COR-L47 (cell line): ENCODE measurements around the gene SMPD3.

Source experiments
- DNase-seq: peaks from one replicate; lab custom pipeline; 2025; lab: John Stamatoyannopoulos, UW

SMPD3 gene

DNA sequence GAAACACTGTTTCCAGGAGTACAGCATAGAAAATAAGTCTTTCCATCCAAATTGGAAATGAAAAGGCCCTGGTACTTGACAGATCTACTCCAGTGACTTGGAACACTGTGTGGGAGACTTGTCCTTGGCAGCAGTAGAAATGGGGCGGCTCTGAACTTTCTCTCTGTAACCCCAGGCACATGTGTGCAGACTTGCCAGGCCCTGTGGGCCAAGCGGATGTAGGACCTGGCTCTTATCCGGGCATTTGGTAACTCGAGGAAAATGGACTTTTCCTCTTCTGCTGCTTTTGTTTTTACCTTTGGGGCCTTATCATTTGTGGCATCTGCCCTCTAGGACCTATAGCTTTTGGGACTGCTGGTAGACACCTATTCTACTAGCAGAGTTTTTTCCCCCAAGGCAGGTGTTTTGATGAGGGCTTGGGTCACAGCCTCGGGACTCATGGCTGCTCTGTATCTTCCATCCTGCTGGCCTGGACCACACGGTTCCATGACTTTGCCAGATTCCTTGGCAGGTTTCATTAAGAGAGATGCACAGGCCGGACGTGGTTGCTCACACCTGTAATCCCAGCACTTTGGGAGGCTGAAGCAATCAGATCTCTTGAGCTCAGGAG is 43.5 kb downstream of the SMPD3 start:
- DNase-seq, result no peak

DNA sequence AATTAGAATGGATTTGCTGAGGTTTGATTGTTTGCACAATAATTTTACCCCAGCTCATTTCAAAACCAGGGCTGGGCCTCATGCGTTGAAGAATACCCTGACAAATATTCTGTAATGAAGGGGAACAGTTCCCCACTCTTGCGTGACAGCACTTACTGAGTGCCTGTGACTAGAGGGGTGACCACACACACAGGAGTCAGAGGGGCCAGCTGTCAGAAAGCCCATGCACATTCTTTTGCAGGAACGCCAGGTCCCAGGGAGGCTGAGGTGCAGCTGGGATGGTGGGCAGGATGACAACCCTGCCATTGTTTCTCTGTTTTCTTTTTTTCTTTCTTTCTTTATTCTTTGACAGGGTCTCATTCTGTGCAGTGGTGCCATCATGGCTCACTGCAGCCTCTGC is 44.6 kb downstream of the SMPD3 start:
- DNase-seq, result no peak

DNA sequence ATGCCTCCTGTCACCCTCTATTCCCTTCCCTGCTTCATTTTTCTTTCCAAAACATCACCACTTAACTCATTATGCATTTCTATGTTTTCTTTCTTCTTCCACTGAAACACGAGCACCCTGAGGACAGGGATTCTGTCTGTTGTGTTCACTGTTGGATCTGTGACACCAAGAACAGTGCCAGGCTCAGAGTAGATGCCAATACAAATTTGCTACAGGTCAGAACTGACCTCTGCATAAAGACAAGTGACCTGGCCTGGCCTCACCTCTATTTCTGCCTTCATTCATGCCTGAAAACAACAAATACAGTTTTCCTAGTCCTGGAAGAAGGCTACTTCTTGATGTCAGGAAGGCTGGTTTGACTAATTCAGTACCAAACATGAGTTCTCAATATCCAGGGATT is 45.1 kb downstream of the SMPD3 start:
- no peak for DNase-seq

DNA sequence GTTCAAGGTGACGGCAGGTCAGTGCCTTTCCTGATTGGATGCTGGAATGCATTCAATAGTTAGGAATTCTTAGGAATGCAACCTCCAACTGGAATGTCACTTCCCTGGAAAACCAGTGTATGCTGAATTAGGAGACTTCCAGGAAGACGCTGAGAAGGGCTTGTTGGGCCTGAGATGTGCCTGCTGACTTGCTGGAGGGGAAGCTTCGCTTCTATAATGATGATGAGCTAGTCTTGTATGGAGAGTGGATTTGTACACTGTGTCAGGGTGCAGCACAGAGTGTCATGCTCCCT is 45.6 kb downstream of the SMPD3 start:
- no peak for DNase-seq

DNA sequence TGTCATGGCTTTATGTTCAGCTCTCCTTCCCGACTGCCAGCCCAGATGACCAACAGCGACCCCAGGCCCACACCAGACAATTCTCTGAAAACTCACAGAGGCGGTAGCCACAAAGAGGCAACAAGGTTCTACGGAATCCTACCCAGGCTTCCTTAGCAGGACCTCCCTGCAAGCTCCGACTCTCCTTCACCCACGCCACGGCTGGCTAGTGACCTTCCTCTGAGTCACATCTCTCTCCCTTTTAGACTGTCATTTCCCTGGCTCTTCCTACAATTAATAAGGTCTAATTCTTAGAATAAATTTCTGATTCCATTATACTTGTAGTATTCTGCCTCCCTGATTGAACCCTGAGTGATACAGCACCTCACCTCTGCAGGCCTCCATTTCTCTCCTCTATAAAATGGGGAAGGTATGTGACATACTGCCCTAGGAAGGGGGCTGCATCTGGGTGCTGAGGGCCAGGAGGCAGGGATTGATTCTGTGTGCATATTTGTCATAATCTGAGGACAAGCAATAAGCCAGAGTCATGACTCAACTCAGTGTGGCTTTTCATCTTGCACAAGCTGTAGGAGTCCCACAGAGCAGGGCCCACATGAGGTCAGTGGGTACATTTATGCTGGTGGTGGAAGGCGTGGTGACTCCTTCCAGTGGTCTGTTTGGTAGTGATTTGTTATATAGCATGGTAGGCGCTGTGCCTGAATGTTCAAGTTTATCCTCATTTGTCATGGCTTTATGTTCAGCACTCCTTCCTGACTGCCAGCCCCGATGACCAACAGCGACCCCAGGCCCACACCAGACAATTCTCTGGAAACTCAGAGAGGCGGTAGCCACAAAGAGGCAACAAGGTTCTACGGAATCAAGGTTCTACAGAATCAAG is 46.2 kb downstream of the SMPD3 start:
- DNase-seq, result no peak

DNA sequence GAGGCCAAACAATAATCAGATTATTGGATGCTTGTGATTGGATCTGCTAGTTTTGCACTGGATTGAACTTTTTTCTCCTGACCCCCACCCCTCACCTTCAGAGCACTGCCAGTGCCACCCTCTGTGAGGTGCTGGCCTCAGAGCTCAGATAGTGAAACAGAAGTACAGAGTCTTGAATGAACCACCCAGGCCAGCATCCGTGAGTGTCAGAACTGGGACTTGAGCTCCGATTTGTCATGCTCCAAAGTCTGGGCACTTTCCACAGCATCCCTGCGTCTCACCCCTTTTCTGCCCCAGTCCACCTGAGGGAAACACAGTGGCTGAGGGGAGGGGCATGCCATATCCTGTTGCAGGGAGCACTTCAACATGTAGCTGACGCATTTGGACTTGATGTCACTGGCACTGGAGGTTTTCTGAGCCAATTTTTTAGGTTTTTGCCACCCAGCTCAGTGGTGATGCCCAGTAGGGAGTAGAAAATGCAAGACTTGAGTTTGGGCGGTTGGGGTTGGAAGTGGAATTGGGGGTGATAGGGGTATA is 47.3 kb downstream of the SMPD3 start:
- no peak for DNase-seq

DNA sequence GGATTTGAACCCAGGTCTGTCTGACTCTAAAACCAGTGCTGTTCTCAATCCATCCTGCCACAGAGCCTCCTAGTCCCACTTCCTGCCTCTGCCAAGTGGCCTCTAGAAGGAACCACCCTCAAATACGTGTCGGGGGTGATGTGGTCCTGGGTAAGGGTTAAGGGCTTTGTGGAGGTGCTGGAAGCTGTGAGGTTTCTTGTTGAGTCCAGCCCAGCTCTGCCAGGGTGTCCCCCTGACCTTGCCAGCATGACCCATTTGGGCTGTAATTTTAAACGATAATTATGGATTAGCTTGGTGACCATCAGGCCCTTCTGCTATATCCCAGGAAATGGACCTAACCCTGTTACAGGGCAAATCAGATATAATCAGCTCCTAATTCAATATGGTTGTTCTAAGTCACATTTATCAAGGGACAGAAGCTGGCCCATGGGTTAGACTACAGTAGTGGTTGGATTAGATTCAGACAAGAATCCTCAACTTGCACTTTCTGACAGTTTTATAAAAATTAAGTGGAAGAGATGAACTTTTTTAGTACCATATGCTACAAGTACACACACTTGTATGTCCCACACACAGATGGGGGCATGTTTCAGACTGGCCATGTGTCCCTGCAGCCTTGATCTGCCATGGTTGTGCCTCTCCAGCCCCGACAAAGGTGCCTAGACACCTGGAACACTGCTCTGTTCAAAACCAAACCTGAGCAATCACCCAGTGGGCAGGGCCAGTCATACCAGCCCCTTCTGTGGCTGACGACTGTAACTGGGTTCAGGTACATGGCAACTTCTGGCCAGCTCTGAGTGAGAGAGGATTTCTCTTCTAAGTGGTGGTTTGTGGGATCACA is 48.0 kb downstream of the SMPD3 start:
- DNase-seq, result no peak

DNA sequence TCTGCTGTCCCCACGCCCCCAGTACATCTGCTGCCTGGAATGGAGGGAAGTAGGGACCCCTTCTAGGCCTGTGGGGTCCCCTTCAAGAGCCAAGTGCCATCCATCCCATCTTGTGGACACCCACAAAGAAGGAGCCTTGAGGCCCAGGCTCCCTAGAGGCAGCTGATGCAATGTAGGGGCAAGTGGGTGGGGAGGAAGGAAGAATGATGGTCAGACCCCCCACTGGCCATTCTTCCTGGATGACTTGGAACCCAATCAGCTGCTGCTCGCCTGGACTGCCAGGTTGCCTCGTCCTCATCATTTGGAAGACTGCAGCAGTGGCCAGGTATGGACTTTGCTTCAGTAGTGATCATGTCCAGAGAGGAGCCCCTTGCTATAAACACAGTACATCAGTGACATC is 48.9 kb downstream of the SMPD3 start:
- DNase-seq, result no peak

DNA sequence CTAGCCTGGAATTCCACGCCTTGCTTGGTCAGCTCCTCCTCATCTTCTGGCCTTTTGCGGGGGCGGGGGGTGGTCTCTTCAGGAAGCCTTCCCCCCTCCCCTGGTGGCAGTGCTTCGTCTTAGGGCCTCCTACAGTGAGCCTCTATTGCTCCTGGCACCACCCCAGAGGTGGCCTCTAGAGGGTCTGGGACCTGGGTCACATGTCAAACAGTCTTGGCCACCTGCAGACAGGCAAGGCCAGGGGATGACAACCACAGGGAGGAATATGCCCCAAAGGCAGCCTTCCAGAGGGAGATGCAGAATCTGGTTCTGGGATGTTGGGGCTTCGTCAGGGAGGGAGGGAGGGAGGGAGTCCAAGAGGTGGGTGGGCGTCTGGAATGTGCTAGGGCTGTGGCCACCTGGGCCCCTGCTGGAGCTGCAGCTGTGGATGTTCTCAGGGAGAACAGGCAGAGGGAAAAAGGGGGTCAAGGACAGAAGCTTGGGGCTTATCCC is 50.6 kb downstream of the SMPD3 start:
- DNase-seq, result no peak

DNA sequence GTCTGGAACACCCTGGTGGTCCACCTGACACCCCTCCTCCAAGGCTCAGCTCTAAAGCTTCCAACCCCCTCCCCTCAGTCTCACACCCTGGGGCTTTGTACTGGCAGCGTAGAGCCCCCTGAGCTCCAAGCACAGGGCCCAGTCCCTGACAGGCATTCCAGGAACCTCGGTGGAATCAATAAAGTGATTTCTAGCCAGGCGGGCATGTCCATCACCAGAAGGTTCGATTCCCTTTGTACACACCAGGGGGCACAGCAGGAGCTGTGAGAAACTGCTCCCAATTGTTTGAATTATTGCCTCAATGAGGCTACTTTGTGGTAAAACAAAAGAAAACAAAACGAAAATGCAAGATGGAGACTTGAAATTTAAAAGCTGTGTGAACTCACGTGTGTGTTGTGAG is 51.8 kb downstream of the SMPD3 start:
- peak; percentile 56 for DNase-seq

DNA sequence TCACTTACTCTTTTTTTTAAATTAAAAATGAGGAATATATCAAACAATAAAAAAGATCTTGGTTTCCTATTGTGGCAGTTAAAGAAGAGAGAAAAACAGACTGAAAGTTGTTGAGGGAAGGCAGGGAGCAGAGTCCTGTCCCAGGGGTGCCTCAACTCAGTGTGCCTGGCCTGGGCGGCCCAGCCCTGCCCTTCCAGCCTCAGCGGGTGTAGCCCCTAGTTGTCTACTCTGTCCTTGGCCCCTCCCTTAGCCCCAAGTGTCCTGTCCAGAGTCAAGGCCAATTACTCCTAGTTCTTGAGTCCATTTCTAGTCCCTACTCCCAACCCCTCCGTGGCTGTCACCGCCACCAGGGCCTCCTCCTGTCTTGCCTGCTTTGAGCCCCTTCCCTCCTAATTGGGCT is 52.5 kb downstream of the SMPD3 start:
- DNase-seq, result no peak

DNA sequence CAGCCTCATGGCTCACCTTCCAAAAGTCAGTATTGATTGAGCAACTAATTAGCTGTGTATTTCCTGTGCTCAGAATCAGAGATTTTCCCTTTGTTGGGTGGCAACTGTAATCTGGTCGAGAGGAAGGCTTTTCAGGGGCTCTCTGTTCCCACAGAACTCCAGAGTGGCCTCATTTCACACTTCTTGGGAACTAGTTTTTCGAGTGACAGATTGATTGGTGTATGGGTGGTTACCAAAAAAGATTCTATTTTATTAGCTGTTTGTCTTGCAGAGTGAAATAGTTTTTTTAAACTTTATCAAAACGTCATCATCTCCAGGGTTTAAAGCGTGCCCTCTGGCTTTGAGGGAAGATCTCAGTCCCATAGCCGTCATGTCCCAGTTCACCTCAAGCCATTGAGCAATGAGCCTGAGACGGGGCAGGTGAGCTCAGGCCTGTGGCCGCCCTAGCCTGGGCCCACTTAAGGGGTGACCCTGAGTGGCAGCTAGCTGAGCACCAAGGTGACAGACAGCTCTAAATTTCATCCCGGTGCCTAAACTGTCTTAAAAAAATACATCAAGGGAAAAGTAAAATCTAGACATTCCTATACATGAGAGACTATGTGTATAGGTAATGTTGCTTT is 53.0 kb downstream of the SMPD3 start:
- no peak for DNase-seq

DNA sequence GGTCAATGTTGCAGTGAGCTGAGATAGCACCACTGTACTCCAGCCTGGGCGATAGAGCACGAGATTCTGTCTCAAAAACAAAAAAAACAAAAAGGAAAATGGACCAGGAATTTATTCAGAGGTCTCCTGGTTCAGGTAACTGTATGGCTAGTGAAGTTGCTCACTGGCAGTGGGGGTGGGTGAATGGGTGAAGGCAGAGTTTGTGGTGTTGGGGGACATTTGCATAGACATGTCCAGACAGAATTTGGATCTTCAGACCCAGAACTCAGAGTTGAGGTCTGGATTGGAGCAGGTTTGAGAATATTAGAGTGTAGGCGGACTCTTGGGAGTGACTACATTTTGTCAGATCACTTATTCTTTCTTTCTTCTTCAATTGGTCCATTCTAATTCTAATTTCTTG is 55.0 kb downstream of the SMPD3 start:
- DNase-seq, result no peak

DNA sequence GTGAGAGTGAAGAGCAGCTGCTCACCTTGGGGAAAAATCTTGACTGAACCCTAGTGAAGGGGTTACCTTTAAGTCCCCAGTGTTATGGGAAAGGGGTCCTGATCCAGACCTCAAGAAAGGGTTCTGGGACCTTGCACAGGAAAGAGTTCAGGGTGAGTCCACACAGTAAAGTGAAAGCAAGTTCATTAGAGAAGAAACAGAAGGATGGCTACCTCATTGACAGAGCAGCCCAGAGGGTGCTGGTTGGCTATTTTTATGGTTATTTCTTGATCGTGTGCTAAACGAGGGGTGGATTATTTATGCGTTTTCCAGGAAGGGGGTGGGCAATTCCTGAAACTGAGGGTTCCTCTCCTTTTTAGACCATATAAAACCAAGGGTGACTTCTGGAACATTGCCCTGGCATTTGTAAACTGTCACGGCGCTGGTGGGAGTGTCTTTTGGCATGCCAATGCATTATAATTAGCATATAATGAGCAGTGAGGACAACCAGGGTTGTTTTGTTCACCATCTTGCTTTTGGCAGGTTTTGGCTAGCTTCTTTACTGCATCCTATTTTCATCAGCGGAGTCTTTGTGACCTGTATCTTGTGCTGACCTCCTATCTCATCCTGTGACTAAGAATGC is 58.4 kb downstream of the SMPD3 start:
- DNase-seq, result no peak

DNA sequence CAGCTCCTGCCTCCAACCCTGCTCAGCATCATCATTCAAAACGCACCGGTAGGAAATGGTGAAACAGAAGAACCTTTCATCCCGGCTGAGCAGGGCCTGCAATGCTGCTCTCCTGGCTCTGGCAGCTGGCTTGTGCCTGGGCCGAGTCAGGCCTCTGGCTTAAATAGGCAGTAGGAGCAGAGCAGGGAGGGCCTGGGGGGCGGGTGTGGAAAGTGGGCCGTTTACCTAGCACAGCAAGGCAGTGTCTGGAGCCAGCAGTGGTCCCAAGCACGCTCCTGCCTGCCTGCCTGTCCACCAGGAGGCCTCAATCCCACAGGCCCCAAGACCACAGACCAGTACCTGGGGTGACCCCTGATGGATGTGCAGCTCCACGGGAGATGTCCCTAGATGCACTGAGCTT is 59.3 kb downstream of the SMPD3 start:
- no peak for DNase-seq

DNA sequence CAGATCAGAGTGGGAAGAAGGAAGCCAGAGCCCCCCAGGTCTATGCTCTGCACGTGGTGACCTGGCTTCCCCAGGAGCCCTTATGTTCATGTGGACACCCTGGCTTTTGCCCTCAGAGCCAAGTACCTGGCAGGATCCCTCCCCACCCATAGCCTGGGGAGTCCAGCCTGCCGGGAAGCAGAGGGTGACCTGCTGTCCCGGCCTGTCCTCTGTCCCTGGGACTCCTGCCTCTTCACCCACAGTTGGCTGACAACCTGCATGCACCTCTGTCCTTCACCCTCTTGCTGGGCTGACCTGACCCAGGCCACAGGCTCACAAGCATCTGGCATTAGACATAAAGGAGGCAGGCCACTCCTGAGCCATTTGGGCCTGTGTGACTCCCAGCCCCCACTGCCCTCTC is 60.2 kb downstream of the SMPD3 start:
- no peak for DNase-seq

DNA sequence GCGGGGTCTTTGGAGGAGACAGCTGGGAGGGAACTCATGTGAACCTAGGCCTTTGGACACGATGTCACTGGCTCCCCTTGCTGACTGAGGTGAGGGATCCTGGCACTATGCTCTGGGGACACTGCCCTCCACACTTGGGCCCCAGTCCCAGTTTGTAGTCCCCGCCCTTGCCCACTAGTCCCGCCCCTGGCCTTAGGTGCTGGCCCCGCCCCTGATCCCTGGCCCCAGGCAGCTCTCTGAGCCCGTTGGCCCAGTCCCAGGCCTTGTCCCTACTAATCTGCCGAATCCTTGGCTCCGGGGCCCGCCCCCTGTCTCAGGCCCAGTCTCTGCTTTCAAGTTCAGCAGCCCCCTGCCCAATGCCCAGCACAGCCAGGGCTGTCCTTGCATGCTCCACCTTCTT is 61.0 kb downstream of the SMPD3 start:
- DNase-seq, result no peak

DNA sequence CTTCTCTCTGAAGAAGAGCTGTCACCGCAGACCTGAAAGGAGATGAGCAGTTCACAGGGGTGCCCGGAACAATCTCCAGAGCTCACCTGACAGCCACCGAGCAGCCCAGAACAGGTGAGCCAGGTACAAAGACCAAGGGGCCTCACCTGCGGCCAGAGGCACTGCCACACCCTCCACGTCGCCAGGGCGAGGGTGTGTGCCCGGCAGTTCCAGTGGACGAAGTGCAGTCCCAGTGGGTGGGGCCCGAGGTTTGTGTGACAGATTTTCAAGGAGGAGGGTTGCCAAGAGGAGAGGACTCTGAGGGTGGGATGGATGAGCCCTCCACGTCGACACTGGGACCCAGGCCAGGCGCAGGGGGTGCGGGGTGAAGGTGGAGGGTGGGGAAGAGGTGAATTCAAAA is 61.7 kb downstream of the SMPD3 start:
- no peak for DNase-seq

DNA sequence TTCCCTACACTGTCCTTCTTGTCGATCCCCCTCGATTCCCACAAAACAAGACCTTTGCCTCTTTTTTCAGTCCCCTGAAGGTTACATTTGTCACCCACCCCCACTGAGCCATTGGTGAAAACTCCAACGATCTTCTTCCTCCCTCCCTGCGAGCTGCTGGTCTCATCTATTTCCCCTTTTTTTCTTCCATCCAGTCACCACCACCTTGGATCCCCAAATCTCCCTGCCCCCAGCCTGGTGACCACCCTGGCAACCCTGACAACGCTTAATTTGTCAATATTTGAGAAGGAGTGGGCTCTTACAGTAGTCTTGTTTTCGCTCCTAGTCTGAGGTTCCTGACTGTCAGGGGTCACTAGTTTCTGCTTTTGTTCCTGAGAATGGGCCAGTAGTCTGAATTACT is 62.9 kb downstream of the SMPD3 start:
- no peak for DNase-seq

DNA sequence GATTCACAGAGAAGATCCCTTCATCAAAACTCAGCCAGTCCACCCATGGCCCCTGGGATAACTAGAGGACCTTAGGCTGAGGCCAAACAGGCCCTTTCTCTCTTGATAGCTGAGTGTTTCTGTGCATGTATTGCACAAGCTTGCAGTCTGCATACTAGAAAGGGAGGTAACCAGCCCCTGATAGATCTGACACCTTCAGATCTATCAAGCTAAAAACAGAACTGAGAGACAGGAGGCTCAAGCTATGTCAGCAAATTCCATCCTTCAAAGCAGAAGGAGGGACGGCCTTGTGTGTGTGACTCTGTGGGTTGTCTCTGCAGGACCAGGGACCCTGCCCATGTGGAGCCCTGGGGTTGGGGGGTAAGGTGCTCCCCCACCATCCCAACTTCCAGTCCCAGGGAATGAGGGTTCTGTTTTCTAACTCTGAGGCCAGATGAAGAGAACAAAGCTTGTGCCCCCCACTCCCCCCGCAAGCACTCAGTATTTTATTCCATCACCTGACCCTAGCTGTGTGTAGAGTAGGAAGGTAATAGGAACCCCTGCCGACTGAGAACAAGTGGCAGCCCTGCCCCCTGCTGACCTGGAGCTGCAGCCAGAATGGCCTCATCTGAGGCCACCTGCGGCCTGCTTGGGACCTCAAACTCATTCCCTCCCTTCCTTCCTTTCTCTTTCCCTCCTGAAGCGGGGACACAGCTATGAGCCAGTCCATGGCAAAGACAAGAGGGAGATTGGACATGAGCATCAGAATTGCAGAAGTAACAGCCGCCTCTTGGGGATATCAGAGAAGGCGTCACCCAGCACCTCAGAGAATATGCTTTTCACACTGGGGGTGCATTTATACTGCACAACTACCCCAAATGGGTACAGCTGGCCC is 63.8 kb downstream of the SMPD3 start:
- peak; percentile 59 for DNase-seq

DNA sequence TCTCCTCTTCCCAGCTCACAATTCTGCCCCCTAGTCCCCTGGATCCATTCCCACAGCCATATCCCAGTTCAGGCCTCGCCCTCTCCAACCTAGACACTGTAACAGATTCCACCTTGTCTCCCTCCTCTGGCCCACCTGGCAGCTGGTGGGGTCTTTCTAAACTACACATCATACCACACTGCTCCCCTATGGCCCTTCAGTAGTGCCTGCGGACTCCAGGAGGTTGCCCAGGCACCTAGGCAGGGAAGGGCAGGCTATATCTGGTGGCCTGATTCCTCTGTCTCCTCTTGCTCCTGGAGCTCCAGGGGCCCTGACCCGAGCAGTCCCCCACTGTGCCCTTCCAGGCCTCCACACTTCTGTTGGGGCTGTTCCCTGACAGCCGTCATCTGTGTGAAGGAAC is 64.5 kb downstream of the SMPD3 start:
- DNase-seq, result no peak
